Measurements from ENCODE around the gene FGFBP3. TPM values are rescaled to one million over a fixed set of nuclear protein-coding genes. Genes with fewer than 3 reads are reported as not detected.

The FGFBP3 gene
- total and polyA plus RNA-seq, 2 donors (not counting 1 experiment from before 2014, with no cell fraction given) = 0.58 to 3.4 TPM

DNA sequence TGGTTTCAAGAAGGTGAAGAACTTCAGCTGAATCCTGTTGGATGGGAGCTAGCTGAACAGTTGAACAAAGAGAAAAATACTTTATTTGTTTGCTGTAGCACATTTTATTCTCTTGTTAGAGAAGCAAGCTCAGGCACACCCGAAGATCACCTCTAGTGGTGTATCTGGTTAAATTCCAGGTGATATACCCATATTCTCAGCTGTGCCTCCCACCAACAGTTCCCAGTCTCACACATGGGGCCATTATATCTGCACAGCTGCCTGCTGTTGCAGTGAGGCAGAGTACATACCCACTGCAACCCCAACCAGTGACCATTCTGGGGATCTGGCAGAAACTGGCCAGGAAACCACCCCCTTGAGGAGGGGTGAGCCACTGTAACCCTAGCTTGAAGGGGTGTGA lies 23.5 kb upstream of the FGFBP3 start:
- H3K9me3 Mint-ChIP-seq (ENCODE audit: insufficient read depth) = no peaks in the 10 kb centered on the region
- no peak for TF ChIP-seq EZH2 (IDR thresholded peaks at IDR 0.05; ENCODE audit: borderline replicate concordance, insufficient read depth, low read depth, low read length, poor library complexity, severe bottlenecking)
- TF ChIP-seq, protein P1, sequence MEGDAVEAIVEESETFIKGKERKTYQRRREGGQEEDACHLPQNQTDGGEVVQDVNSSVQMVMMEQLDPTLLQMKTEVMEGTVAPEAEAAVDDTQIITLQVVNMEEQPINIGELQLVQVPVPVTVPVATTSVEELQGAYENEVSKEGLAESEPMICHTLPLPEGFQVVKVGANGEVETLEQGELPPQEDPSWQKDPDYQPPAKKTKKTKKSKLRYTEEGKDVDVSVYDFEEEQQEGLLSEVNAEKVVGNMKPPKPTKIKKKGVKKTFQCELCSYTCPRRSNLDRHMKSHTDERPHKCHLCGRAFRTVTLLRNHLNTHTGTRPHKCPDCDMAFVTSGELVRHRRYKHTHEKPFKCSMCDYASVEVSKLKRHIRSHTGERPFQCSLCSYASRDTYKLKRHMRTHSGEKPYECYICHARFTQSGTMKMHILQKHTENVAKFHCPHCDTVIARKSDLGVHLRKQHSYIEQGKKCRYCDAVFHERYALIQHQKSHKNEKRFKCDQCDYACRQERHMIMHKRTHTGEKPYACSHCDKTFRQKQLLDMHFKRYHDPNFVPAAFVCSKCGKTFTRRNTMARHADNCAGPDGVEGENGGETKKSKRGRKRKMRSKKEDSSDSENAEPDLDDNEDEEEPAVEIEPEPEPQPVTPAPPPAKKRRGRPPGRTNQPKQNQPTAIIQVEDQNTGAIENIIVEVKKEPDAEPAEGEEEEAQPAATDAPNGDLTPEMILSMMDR (IDR thresholded peaks at IDR 0.05) = no peak
- intact Hi-C loops (cut with micrococcal nuclease) = no loop called here
- WGBS (ENCODE audit: insufficient coverage) = 83% methylated on average over 1 of the region's 1 CpG
- no peak for DNase-seq
- no peak overlapping the region for H3K4me3 ChIP-seq (ENCODE audit: control extremely low read depth in 1 of 5, extremely low read depth in 1 of 5, insufficient read depth in 1 of 5, low read depth in 2 of 5, low read length in 4 of 5)
- H3K27ac Mint-ChIP-seq = no peak overlapping the region
- CTCF ChIA-PET = interaction anchor here (0.7 to 1.4 kb wide), 2 partner anchors 9 to 20 kb away, joined by 3 to 4 read pairs; partner anchors contain the start of gene BTAF1
- peaks cover 42% of the 10 kb centered on the region for H3K4me1 Mint-ChIP-seq
- peaks cover 0 to 5% of the 10 kb centered on the region in 2 donors for H3K4me1 ChIP-seq (ENCODE audit: control insufficient read depth in 2 of 2, insufficient read depth in 2 of 2, low read length in 2 of 2)
- no peak overlapping the region for H2AFZ ChIP-seq (ENCODE audit: insufficient read depth, low read depth, low read length, poor library complexity, severe bottlenecking)
- no peak overlapping the region for H3K4me3 Mint-ChIP-seq
- POLR2A ChIA-PET = interaction anchor here (0.6 kb wide), 1 partner anchor 1096 kb away, joined by 6 read pairs; no protein-coding TSS in a partner anchor
- ATAC-seq (ENCODE audit: low read depth) = no peak
- no peaks in the 10 kb centered on the region for H3K9me3 ChIP-seq (ENCODE audit: control extremely low read depth in 1 of 3, control insufficient read depth in 2 of 3, insufficient read depth in 1 of 3, low read length in 2 of 3)
- H3K27me3 ChIP-seq (replicated peaks in 1 of 4; ENCODE audit: control extremely low read depth in 1 of 4, control insufficient read depth in 3 of 4, insufficient read depth in 4 of 4, low read length in 3 of 4) = no peaks in the 10 kb centered on the region
- H3K4me2 ChIP-seq (replicated peaks; ENCODE audit: low read depth, low read length, poor library complexity, severe bottlenecking) = no peak overlapping the region
- H3K27ac ChIP-seq (ENCODE audit: low read length in 2 of 2) = no peak overlapping the region
- H3K9ac ChIP-seq (ENCODE audit: low read length) = no peak overlapping the region
- H3K79me2 ChIP-seq (ENCODE audit: control insufficient read depth, insufficient read depth, low read length) = peaks cover 92% of the 10 kb centered on the region
- peaks cover 76% of the 10 kb centered on the region for H4K20me1 ChIP-seq (ENCODE audit: control insufficient read depth, insufficient read depth, low read length, poor library complexity, severe bottlenecking)
- no peaks in the 10 kb centered on the region for H3K27me3 Mint-ChIP-seq
- H3K36me3 ChIP-seq (replicated peaks in 1 of 2; ENCODE audit: control extremely low read depth in 1 of 2, control insufficient read depth in 1 of 2, extremely low read depth in 1 of 2, insufficient read depth in 2 of 2, low read length in 1 of 2) = peaks cover 13 to 33% of the 10 kb centered on the region in 2 experiments

DNA sequence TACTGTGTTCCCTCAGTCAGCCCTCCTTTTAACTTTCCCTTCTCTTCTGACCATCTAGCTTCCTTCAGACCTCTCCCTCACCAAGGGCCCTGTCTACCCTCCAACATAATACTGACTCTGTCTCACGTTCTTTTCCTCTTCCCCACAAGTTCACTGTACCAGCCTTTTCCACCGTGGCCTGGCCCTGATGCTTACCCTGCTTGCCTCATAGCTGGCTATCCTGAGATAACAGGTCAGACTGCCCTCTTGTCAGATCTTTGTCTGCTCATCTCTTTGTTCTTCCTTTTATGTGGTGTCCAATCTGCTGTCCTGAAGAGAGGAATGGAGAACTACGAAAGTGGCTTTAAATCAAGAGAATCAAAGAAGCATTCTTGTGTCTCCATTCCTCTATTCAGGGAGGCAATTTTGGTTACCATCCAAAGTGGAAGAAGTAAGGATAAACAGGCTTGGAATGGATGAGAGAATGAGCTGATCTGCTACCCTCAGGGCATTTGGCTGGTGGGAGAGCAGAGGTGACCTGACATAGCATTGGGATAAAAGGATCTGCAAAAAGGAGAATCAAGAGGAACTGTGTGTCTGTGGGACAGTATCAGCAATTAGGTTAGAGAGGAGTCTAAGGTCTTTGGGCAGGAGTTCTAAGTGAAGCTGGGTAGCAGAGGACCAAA lies 22.4 kb upstream of the FGFBP3 start:
- ATAC-seq (ENCODE audit: low read depth) = no peak

More for the DNA sequence above, 22.4 kb upstream of the FGFBP3 start:
- Histone ChIP-seq H3K27ac (ENCODE audit: low read length in 2 of 2) (no peak overlapping the region), H3K9me3 (ENCODE audit: control extremely low read depth in 1 of 3, control insufficient read depth in 2 of 3, insufficient read depth in 1 of 3, low read length in 2 of 3) (no peaks in the 10 kb centered on the region), H3K27me3 (replicated peaks in 1 of 4; ENCODE audit: control extremely low read depth in 1 of 4, control insufficient read depth in 3 of 4, insufficient read depth in 4 of 4, low read length in 3 of 4) (no peaks in the 10 kb centered on the region), H2AFZ (ENCODE audit: insufficient read depth, low read depth, low read length, poor library complexity, severe bottlenecking) (no peak overlapping the region), H3K79me2 (ENCODE audit: control insufficient read depth, insufficient read depth, low read length) (peaks cover 93% of the 10 kb centered on the region), H3K4me1 (ENCODE audit: control insufficient read depth in 2 of 2, insufficient read depth in 2 of 2, low read length in 2 of 2) (peaks cover 0 to 5% of the 10 kb centered on the region in 2 donors), H3K36me3 (replicated peaks in 1 of 2; ENCODE audit: control extremely low read depth in 1 of 2, control insufficient read depth in 1 of 2, extremely low read depth in 1 of 2, insufficient read depth in 2 of 2, low read length in 1 of 2) (peaks cover 10 to 31% of the 10 kb centered on the region in 2 experiments), H3K4me3 (ENCODE audit: control extremely low read depth in 1 of 5, extremely low read depth in 1 of 5, insufficient read depth in 1 of 5, low read depth in 2 of 5, low read length in 4 of 5) (no peak overlapping the region), H3K9ac (ENCODE audit: low read length) (no peak overlapping the region), H4K20me1 (ENCODE audit: control insufficient read depth, insufficient read depth, low read length, poor library complexity, severe bottlenecking) (peaks cover 79% of the 10 kb centered on the region), H3K4me2 (replicated peaks; ENCODE audit: low read depth, low read length, poor library complexity, severe bottlenecking) (no peak overlapping the region)
- intact Hi-C loops (cut with micrococcal nuclease) = no loop called here
- H3K27ac Mint-ChIP-seq = no peak overlapping the region
- peaks cover 45% of the 10 kb centered on the region for H3K4me1 Mint-ChIP-seq
- WGBS (ENCODE audit: insufficient coverage) = 88% methylated on average over 2 of the region's 3 CpGs
- CTCF ChIA-PET = interaction anchor here (1.4 kb wide), 1 partner anchor 19 kb away, joined by 4 read pairs; no protein-coding TSS in a partner anchor
- POLR2A ChIA-PET = no interaction called here
- no peak for DNase-seq
- no peaks in the 10 kb centered on the region for H3K9me3 Mint-ChIP-seq (ENCODE audit: insufficient read depth)
- no peak for TF ChIP-seq EZH2 (IDR thresholded peaks at IDR 0.05; ENCODE audit: borderline replicate concordance, insufficient read depth, low read depth, low read length, poor library complexity, severe bottlenecking)
- TF ChIP-seq, protein P1 (IDR thresholded peaks at IDR 0.05) = no peak
- no peaks in the 10 kb centered on the region for H3K27me3 Mint-ChIP-seq
- H3K4me3 Mint-ChIP-seq = no peak overlapping the region
